SU-DHL-6 (cell line): ENCODE data around the gene HNRNPLL.

Experiments
- H2AFZ ChIP-seq: fragments of 200-600 bp; sonication (generic); 2 replicates; pipeline ENCODE4 v1.6.1; 2014; ENCODE audit warnings: low read depth, mild to moderate bottlenecking, moderate library complexity, mixed read lengths, antibody characterized with exemption, low read length; ENCODE audit not compliant: severe bottlenecking
- H3F3A ChIP-seq: fragments of 200-600 bp; shearing (Covaris generic); 2 replicates; pipeline ENCODE4 v1.6.0; 2016; ENCODE audit warnings: antibody characterized with exemption, mild to moderate bottlenecking; ENCODE audit not compliant: insufficient read depth
- H3K27ac ChIP-seq: fragments of 200-600 bp; sonication (generic); 2 replicates; pipeline ENCODE4 v1.5.1; 2016; ENCODE audit warnings: low read depth, mild to moderate bottlenecking, low read length, moderate library complexity, mixed read lengths
- H3K27me3 ChIP-seq: fragments of 200-600 bp; sonication (generic), shearing (Covaris generic); 2 replicates; pipeline ENCODE4 v1.6.0; 2014; ENCODE audit warnings: mild to moderate bottlenecking, low read length
- H3K36me3 ChIP-seq: fragments of 200-600 bp; sonication (generic); 2 replicates; pipeline ENCODE4 v1.6.1; 2014; ENCODE audit warnings: mild to moderate bottlenecking, low read length, mixed read lengths
- H3K4me2 ChIP-seq: fragments of 300-600, 200-600 bp; shearing (Covaris generic), sonication (generic); 2 replicates; pipeline ENCODE4 v1.6.0; 2014; ENCODE audit warnings: low read length, low read depth, mild to moderate bottlenecking; ENCODE audit not compliant: poor library complexity, severe bottlenecking
- H3K4me3 ChIP-seq: fragments of 200-600 bp; sonication (generic); 2 replicates; pipeline ENCODE4 v1.5.1; 2014; ENCODE audit warnings: antibody characterized with exemption, low read length, mild to moderate bottlenecking, mixed read lengths; ENCODE audit not compliant: insufficient read depth, poor library complexity, severe bottlenecking
- H3K79me2 ChIP-seq: fragments of 200-600 bp; sonication (generic); 2 replicates; pipeline ENCODE4 v1.6.1; 2014; ENCODE audit warnings: mild to moderate bottlenecking, low read length, moderate library complexity; ENCODE audit not compliant: insufficient read depth
- H3K9ac ChIP-seq: fragments of 200-600 bp; sonication (generic); 2 replicates; pipeline ENCODE4 v1.7.0; 2014; ENCODE audit warnings: mild to moderate bottlenecking, low read length
- H3K9me2 ChIP-seq: fragments of 200-600 bp; sonication (generic); replicated peaks from 2 replicates; pipeline ENCODE4 v1.6.1; 2014; ENCODE audit warnings: low read length; ENCODE audit not compliant: insufficient read depth
- H3K9me3 ChIP-seq: fragments of 200-600 bp; sonication (generic); 2 replicates; pipeline ENCODE4 v1.6.1; 2014; ENCODE audit warnings: low read length, mixed read lengths; ENCODE audit not compliant: insufficient read depth
- H4K20me1 ChIP-seq: fragments of 200-600 bp; sonication (generic); 2 replicates; pipeline ENCODE4 v1.6.1; 2014; ENCODE audit warnings: low read depth, mild to moderate bottlenecking, antibody characterized with exemption, low read length, moderate library complexity, mixed read lengths
- EZH2phosphoT487 ChIP-seq: fragments of 200-600 bp; sonication (generic), shearing (Covaris generic); conservative IDR thresholded peaks from 2 replicates; pipeline ENCODE4 v1.6.1; 2018; ENCODE audit warnings: mild to moderate bottlenecking, antibody characterized with exemption, low read length, moderate library complexity, mixed read lengths
- TF ChIP-seq, protein P1 (sequence below): fragments of 200-600 bp; sonication (generic); IDR thresholded peaks from one replicate; pipeline ENCODE4 v1.5.1; 2017; ENCODE audit warnings: antibody characterized with exemption, mild to moderate bottlenecking, low read length, moderate library complexity; ENCODE audit not compliant: insufficient read depth, poor library complexity, severe bottlenecking

The HNRNPLL gene

DNA sequence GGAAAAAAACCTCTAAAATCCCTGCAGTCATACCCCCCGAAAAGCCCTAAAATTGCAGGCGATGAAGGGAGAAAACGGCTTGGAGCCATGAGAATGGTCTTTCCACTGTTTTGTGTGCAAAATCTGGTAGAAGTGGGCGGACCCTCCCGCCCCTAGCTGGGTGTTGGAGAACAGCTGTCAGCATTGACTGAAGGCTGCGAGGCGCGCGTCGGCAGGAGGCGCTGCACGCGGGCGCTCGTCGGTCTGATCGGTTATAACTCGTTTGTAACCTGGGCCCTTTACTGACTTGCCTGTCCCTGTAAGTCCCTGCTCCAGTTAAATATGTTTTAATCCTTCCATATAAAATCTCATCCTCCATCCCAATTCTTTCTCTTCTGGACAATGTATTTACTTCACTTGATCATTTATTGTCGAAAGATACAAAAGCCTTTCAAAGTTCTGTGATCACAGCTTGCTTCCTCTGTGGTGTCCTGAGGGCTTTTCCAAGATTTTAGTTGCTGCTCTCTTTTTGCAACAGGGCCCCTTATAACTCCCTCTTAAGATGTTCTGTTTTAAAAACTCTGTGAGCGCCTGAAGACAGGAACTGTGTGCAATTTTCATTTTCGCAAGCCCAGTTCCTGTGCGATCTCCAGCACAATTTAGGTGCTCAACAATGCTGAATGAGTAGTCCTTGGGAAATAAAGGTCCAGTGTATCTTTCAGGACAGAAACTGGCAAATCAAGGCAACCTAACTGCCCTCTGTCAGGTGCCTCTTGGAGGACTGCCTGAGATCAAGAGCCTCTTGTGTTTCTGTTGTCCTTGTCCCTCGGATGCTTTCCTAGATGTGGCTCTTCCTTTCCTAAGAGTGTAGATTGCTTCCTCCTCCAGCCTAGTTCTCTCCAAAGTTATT, 918 bp upstream of the HNRNPLL start:
- Histone ChIP-seq H3K79me2 (no peaks in the 10 kb centered on the region), H4K20me1 (0 out of 2 replicates have a peak, but pooled peaks cover 3% of the 10 kb centered on the region), H3K36me3 (no peaks in the 10 kb centered on the region), H3K27me3 (no peaks in the 10 kb centered on the region), H3F3A (peaks cover 12% of the 10 kb centered on the region), H3K9me3 (no peaks in the 10 kb centered on the region), H3K4me2 (peak overlapping the region; percentile 88), H3K9ac (peak overlapping the region; percentile 51), H2AFZ (peak overlapping the region; percentile 71), H3K27ac (no peak overlapping the region), H3K4me3 (peak overlapping the region; percentile 64), H3K9me2 (no peaks in the 10 kb centered on the region)
- TF ChIP-seq, protein P1, sequence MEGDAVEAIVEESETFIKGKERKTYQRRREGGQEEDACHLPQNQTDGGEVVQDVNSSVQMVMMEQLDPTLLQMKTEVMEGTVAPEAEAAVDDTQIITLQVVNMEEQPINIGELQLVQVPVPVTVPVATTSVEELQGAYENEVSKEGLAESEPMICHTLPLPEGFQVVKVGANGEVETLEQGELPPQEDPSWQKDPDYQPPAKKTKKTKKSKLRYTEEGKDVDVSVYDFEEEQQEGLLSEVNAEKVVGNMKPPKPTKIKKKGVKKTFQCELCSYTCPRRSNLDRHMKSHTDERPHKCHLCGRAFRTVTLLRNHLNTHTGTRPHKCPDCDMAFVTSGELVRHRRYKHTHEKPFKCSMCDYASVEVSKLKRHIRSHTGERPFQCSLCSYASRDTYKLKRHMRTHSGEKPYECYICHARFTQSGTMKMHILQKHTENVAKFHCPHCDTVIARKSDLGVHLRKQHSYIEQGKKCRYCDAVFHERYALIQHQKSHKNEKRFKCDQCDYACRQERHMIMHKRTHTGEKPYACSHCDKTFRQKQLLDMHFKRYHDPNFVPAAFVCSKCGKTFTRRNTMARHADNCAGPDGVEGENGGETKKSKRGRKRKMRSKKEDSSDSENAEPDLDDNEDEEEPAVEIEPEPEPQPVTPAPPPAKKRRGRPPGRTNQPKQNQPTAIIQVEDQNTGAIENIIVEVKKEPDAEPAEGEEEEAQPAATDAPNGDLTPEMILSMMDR = peak; percentile 87
- TF ChIP-seq EZH2phosphoT487 = no peak

GRCh38 chr2:38602136-38602731, 494 bp downstream of the HNRNPLL start:
- no peaks in the 10 kb centered on the region for H3K9me2 ChIP-seq
- no peaks in the 10 kb centered on the region for H3K27me3 ChIP-seq
- H3F3A ChIP-seq = peaks cover 12% of the 10 kb centered on the region
- H3K4me3 ChIP-seq = peak overlapping the region; percentile 64
- H4K20me1 ChIP-seq = 0 out of 2 replicates have a peak, but pooled peaks cover 3% of the 10 kb centered on the region
- H3K9me3 ChIP-seq = no peaks in the 10 kb centered on the region
- TF ChIP-seq EZH2phosphoT487 = peak; percentile 95
- TF ChIP-seq, protein P1 = no peak
- H3K36me3 ChIP-seq = no peaks in the 10 kb centered on the region
- peak overlapping the region; percentile 51 for H3K9ac ChIP-seq
- no peaks in the 10 kb centered on the region for H3K79me2 ChIP-seq
- peak overlapping the region; percentile 71 for H2AFZ ChIP-seq
- H3K4me2 ChIP-seq = peak overlapping the region; percentile 88
- H3K27ac ChIP-seq = no peak overlapping the region

- TF ChIP-seq EZH2phosphoT487 = no peak
- H3K27me3 ChIP-seq = no peaks in the 10 kb centered on the region
- no peaks in the 10 kb centered on the region for H3K9me3 ChIP-seq
- no peak overlapping the region for H3K27ac ChIP-seq
- peak overlapping the region; percentile 64 for H3K4me3 ChIP-seq
- H3K9ac ChIP-seq = peak overlapping the region; percentile 51; the same call in 1 of the 2 replicates
- H3K79me2 ChIP-seq = no peaks in the 10 kb centered on the region
- H2AFZ ChIP-seq = peak overlapping the region; percentile 71
- H3K4me2 ChIP-seq = peak overlapping the region; percentile 88
- H3F3A ChIP-seq = peaks cover 12% of the 10 kb centered on the region
- H4K20me1 ChIP-seq = 0 out of 2 replicates have a peak, but pooled peaks cover 2% of the 10 kb centered on the region
- no peaks in the 10 kb centered on the region for H3K36me3 ChIP-seq
- H3K9me2 ChIP-seq = no peaks in the 10 kb centered on the region
Measured at GRCh38 chr2:38601463-38602135, 1.1 kb downstream of the HNRNPLL start.
